HG03060 (cell line): ENCODE results near the gene KIF6.

Experiments used
- ATAC-seq: cut with Tn5 transposase; IDR thresholded peaks from one replicate; pipeline ENCODE4 v1.9.1; 2021; ENCODE audit warnings: low read depth, moderate number of reproducible peaks; ENCODE audit not compliant: unreplicated experiment

The KIF6 gene

DNA sequence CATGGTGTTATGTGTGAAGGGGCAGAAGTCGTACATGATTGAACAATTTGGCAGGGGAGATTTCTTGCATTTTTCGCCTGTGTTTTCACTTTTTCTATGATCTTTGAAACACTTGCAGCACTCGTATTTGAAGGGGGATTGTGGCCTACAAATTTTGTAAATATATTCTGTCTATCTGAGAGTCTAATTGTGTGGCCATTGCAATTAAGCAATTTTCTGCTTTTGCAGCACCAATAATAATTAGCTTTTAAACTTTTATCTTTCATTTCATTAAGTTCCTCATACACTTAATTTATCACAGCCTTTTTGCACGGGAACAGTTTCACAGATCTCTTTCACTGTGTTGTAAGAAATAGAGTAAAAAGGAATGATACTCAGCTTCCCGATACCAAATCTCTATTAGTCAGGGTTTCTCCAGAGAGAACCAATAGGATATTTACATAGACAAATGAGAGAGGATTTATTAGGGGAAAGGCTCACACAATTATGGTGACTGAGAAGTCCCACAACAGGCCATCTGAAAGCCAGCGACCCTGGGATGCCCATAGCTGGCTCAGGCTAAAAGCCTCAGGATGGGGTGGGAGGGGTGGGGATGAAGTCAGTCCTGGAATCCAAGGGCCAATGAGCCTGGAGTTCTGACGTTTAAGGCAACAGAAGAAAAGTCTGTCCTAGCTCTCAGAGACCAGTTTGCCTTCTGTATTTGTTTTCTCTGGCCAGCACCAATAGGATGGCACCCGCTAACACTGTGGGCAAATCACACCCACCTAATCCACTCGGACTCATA is 58.3 kb downstream of the KIF6 start:
- no peak for ATAC-seq

DNA sequence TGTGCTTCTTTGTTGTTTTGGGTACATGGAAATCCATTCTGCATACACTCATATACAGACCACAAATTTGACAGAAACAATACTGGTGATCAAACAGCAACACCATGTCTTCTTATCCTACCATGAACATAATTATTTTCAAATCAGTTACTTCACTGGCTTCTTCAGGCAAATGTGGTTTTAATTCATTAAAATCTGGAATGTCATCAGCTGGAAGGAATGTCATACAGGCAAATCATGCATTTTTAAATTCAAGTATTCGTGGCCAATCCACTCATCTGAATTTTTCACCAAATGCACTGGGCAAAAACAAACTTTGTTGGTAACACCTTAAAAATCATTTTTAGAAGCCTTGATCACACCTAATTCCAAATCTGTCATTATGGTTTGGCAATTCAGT is 59.3 kb downstream of the KIF6 start:
- ATAC-seq = no peak

DNA sequence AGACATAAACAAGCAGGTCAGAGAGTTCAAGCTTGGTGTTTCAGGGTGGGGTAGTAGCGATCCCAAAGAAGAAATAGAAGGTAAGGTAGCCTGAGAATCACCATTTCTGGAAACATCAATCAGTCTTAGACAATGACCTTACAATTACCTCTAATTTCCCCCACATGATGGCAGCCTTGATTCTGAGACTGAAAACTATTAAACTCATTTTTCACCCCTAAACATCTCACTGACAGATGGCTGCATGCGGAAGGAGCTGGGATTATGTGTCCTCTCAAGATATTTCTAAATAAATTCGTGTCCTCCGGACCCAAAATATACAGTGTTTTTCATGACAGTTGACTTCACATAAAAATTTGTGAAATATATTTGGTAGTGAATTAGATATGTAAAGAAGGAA is 61.0 kb downstream of the KIF6 start:
- ATAC-seq = no peak

DNA sequence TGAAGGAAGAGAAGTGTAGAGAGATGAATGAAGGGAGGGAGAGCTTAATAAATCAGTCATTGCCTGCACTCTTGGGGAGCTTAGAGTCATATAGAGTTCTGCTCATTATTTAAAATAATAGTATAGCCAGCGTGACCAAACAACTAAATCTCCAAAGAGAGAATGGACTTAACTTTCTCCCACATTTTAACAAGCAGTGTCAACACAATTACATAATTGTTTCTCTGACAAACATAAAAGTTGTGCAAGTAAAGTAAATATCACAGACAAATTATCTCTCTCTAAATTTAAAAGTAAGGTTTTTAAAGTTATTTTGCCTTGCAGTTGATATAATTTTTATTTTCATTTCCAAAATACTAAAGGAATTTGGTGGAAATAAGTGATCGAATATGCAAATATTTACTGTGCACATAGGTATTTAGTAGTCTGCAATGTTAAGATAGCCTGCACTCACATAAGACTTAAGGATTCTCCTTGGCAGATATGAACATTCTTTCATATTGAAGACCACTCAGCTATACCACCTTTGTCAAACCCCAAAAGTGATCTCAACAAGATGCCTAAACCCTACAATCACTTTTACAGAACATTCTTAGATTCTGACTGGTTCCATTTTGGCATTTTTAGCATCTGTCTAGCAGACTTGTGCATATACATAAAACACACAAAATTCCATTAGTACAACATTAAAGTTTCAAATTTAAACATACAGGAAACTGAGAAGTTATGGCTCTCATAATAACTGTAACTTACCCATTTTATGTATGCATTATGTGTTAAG is 67.7 kb downstream of the KIF6 start:
- no peak for ATAC-seq

DNA sequence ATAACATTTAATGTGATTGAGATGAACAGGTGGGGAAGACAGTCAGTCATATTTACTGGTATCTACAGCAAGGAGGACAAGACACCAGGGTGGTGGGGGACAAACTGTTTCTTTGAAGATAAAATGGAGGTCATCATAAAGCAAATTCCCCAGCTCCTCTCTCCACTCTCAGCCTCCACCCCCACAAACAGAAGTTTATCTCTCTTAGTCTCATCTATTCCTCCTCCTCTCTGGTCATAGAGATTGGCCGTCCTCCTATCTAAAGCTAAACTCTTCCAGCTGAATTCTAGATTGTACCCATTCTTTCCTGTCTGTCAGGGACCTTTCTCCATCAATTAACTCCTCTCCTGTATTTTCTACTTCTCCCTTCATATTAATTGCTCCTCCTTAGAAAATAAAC is 71.1 kb downstream of the KIF6 start:
- no peak for ATAC-seq

DNA sequence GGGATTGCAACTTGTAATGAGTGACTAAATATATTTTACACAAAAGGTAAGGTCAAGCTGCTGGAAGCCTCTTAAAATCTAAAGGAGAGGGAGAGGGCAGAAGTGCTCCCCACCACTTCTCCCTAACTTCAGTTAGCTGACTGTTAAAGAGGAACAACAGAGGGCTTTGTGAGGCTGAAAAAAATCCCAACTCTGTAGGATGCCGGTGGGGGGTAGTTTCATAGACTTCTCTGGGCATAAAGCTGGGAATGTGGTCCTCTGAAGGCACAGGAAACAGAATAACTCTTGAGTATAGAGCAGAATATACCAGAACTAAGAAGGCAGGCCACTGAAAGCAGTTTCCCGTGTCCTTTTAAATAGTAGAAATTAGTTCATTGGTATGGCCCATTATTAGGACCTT is 71.6 kb downstream of the KIF6 start:
- no peak for ATAC-seq

DNA sequence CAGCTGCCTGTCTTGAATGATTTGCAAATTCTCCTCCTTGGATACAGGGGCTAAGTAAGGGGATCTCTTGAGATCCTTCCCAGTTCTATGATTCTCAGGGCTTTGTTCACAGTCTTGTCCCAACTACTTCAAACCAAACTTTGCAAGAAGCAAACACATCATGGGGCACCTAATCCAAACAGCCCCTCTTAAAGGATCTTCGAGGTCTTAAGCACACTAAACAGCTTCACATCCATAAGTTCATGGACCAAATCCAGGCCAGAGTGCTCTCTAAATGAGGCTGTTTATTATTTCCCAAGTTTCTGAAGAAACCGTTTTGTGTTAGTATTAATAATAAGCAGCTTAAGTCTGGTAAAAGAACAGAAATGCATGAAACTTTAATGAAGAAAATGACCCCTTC is 75.2 kb downstream of the KIF6 start:
- no peak for ATAC-seq

DNA sequence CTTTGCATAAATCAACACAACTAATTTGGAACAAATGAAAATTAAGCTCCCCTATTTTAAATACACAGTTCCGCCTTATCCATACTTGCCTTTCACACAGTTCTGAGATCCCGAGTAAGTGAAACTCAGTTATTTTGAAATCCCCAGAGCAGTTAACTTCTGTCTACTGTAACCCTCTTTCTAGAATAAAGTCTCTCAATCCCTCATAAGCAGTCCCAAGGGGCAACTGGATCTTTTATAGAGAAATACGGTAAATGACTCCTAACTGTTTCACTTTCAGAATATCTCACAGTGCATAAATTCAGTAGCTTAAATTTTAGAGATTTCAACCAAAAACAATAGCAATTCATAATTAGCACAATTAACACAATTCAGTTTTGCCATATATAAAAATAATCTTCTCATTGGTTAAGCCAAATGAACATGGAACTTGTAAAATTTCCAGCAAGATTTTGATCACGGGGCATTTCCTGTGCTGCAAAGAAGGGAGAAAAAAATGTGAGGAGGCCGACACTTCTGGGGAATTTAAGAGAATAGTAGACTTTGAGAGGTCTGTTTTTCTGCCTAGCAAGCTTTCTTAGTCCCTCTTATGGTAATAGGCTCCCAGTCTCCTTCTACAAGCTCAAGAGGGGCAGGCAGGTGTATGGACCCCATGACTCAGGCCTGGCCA is 78.3 kb downstream of the KIF6 start:
- no peak for ATAC-seq

DNA sequence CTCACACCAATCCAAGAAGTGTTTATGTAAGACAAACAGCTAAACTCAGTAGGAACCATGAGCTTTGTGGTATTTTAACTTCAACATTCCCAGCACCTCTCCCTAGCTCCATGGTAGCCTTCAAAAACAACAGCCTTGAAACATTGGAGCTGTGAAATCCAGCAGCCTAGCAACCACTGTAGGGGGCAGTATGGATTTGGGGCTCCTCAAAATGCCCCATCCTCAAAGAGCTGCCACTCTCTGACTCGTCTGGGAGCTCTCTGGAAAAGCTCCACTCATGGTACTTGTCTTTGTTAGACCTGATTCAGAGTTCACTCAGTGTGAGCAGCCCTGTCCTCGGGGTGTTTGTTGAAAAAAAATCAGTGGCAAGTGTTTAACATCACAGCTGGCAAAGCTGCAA is 82.9 kb downstream of the KIF6 start:
- ATAC-seq = no peak

DNA sequence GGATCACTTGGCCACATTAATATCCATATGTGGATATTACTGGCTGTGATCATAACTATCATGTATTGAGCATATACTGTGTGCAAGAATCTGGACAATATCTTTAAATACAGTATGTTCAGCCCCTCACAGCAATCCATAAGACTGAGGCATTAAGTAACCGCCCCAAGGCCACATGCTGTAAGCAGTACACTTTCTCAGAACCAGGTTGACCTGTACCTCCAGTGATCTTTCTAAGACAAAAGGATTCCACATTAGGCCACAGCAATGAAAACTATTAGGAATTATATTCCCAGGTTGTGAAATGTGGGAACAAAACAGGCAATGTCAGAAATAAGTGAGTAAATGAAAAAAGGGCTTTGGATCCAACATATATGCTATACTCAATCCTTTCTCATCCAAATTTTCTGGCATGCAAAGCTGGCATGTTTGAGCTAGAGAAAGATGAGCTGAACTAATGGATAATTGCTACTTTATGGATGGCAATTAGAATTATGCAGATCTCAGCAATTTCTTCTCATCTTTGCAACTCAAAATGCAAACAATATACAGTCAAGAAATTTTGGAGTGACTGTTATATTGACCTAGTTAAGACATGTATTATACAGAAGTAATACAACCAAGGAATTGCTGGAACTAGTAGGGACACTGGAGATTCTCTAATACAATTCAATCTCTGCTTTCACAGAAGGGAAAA is 86.9 kb downstream of the KIF6 start:
- ATAC-seq = no peak

DNA sequence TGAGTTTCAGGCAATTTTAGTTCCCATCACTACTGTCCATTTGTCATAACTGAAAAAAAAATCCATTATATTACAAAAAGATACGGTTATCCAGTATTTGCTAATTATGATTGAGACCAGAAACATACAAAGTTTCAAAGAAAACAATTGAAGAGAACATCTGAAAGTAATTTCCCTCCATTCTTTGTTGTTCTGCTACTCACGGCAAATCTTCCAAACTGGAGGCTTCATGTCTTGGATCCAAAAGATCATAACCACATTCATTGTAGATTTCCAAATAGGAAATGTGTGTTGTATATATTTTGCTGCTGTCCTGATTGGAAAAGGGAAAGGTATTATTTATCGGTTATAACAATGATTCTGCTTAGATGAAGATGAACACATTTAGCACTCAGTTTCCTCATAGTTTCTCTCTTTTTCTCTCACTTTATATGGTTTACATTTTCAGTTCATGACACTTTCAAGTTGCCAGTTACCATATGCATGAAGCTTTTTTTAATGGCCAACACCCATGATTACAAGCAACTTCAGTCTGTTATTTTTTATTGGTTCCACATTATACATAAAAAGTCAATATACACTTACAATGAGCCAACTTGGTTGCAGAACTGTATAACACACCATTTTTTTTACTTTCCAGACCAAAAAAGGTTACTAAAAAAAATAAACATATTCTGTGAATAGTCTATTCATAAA is 90.4 kb downstream of the KIF6 start:
- ATAC-seq = no peak

DNA sequence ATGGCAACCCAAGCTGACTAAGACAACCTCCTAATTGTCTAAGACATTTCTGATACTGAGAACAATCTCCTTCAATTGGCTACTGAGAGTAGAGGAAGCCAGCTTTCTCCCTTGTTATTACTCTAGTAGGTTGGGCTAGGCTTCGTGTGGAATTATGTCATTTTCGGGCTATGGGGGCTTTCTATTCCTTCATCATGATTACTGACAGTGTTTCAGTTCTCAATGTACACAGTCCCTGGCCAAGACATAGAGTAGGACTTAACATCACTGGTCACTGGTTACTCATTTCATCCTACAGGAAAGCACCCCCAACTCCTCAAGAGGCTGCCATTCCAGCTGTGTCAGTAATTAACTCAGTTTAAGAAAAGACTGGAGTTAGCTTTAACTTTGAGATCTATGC is 100.0 kb downstream of the KIF6 start:
- no peak for ATAC-seq

DNA sequence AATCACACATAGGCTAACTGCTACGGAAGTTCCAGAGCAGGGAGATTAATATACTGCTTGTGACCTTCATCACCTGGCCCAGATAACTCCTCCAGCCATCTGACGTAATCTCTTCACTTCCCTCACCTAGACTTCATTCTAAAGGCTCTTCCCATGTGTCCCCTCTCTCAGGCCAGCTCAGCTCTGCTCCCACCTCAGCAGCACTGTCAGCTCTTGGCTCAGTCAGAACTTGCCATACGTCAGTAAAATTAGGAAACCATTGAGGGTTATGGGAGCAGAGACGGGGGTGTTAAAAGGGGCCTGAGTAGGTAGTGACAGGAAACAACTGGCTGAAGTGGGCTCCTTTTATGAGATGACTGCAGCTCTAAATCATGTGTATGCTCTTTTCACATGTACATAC is 101.5 kb downstream of the KIF6 start:
- no peak for ATAC-seq

DNA sequence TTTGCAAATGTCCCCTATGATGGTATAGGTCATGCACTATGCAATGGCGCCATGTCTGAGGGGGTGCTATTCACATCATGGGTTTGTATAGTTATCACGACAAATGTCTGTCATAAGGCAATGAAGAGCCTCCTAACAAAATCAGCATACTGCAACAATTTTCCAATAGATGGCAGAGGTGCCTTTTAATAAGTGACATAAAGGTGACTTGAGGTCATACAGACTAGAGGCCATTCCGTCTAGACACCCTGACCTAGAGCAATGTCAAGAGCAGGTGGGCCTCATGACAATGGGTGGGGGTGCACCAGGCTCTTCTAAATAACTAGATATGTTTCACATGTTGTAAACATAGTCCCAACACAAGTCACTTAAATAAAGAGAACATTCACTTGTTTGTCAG is 107.7 kb downstream of the KIF6 start:
- no peak for ATAC-seq

DNA sequence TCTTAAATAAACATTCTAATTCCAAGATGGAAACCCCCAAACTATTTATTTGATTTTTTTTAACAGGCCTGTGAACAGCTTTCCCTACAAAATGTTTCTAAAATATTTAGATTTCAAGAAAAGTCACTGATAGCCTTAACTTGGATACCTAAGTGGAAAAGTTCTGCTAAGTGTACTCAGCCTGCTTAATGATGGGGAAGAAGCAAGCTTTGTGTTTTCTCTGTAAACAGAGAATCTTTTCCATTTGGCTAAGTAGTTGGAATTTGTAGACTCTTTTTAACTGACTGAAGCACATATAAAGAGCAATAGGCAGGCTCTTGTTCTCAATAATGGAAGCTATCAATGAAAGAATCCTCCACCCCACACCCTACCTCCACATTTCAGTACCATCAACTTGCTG is 108.2 kb downstream of the KIF6 start:
- ATAC-seq = no peak

DNA sequence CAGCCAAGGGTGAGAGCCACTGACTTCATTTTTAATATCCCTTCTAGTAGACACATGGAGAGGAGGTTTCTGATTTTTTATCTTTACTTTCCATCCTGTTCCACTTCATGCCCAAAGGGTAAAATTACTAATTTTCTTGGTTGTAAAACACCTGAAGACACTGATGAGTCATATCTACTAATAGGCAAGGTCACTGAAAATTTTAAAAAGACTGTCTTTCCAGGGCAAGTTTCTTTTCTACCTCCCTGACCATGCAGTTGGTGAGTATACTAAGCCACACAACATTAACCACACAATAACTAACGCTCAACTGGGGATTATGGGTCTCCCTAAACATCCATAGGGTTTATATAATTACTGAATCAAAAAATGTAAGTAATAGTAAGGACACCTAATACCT is 109.6 kb downstream of the KIF6 start:
- ATAC-seq = no peak

DNA sequence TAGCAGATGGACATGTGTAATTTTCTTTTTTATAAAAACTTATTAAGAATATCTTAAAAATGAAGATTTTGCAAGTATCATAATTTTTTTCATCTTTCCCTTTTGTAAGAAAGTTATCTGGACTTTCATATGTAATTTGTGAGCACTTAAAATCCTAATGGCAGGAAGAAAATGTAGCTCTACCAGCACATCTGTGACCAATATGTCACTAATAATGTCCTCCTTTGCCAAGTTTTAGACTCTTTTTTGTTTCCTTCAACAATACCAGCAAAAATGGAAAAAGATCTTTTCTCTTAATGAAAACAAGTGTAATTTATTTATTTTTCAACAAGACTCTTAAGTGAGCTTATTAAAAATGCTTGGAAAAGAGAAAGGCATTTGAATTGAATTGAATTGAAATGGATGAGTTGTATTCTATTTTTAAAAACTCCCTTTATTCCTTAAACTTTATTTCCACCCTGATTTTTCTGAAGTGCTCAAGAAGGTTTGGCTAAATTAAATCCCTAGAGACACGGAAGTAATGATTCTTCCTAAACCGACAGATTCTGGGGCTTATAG is 110.7 kb downstream of the KIF6 start:
- ATAC-seq = no peak

DNA sequence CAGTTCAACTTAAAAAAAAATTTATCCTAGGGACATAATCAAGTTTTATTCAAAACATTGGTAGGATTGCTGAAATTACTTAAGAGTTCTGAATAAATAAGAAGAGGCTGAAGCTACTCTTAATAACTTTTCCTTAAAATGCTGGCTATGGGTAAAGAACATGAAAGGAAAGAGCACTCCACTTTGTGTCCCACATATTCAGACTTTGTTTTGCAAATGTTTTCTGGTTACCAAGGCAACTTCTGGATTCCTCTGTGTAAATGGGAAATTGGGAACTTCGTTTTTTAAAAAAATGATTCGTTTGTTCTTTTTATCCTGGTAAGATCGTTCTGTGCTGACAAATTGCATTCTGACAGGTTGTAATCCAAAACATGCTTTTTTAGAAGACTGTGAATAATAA is 115.0 kb downstream of the KIF6 start:
- ATAC-seq = no peak

DNA sequence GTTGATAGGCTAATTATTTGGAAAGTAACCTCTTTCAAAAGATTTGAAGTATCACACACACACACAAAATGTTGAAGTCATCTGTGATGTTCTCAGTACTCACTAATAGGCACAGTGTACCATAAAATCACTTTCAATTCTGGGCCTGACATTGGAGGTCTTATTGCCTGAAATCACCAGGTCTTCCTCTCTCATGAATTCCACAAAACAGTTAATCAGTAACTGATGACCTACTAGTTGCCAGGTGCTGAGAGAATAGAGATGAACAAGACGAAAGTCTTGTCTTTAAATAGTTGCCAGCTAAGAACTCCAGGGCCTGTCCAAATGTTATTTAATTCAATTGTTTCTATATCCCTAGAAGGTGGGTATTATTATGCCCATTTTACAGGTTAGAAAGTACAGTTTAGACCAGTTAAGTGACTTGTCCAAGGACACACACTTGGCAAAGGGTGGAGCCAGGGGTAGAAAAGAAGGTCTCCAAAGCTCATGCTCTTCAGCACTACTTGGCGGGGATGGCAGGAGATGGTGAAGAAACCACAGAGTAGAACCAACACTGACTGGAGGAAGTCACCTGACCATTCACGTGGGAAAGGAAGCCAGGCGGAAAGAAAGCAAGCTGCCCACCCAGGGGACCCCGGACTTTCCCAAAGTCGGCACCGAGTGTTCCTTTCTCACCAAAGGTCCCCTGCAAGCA is 116.4 kb downstream of the KIF6 start:
- peak; percentile 61 for ATAC-seq
